Measurements from ENCODE around the gene NEAT1. TPM values are rescaled to one million over a fixed set of nuclear protein-coding genes. Genes with fewer than 3 reads are reported as not detected.

NEAT1 gene
- total and polyA plus RNA-seq, 9 of the 15 experiments (the other 6 are each of a cell fraction or from before 2014, with no cell fraction given) = 20.1 to 389 (median 62.8) TPM

GRCh38 chr11:65492637-65493366, 70.2 kb downstream of the NEAT1 start (continued):
- TF ChIP-seq FOXP1 (CRISPR knock-in tag; IDR thresholded peaks at IDR 0.05) = peak; percentile 37; the same call in 1 of the 2 replicates
- 0 out of 2 replicates have a peak, but pooled peaks have one; percentile 16 for TF ChIP-seq ZBTB9 (CRISPR knock-in tag; IDR thresholded peaks at IDR 0.05)
- no peak for TF ChIP-seq EWSR1 (IDR thresholded peaks at IDR 0.05; ENCODE audit: borderline replicate concordance, low read depth, partially characterized antibody)
- 0 out of 2 replicates have a peak, but pooled peaks have one; percentile 2 for TF ChIP-seq ZNF589 (CRISPR knock-in tag; IDR thresholded peaks at IDR 0.05; ENCODE audit: low read depth)
- TF ChIP-seq, protein P1, sequence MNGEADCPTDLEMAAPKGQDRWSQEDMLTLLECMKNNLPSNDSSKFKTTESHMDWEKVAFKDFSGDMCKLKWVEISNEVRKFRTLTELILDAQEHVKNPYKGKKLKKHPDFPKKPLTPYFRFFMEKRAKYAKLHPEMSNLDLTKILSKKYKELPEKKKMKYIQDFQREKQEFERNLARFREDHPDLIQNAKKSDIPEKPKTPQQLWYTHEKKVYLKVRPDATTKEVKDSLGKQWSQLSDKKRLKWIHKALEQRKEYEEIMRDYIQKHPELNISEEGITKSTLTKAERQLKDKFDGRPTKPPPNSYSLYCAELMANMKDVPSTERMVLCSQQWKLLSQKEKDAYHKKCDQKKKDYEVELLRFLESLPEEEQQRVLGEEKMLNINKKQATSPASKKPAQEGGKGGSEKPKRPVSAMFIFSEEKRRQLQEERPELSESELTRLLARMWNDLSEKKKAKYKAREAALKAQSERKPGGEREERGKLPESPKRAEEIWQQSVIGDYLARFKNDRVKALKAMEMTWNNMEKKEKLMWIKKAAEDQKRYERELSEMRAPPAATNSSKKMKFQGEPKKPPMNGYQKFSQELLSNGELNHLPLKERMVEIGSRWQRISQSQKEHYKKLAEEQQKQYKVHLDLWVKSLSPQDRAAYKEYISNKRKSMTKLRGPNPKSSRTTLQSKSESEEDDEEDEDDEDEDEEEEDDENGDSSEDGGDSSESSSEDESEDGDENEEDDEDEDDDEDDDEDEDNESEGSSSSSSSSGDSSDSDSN (IDR thresholded peaks at IDR 0.05; ENCODE audit: borderline replicate concordance in 1 of 2, low read depth in 2 of 2, low read length in 2 of 2) = no peak
- peak; percentile 72 for TF ChIP-seq NFE2 (IDR thresholded peaks at IDR 0.05; ENCODE audit: low read depth)
- peak in 1 of 2 experiments; percentile 39; a peak in 1 of 4 replicates for TF ChIP-seq TEAD1 (CRISPR knock-in tag; IDR thresholded peaks at IDR 0.05)

Measured in K562 (cell line).